CD14-positive monocyte (primary cell): ENCODE data around the gene ARHGAP10. TPM values are rescaled to one million over a fixed set of nuclear protein-coding genes. Genes with fewer than 3 reads are reported as not detected.

Experiments used
- DNase-seq, 3 donors: peaks; one replicate each; pipeline ENCODE4 v3.0.0-alpha.2; 2011 to 2022
- H2AFZ ChIP-seq: 2 replicates; pipeline ENCODE4 v1.6.0; 2012; ENCODE audit warnings: mild to moderate bottlenecking, low read depth, low read length, inconsistent platforms; ENCODE audit not compliant: insufficient read depth, poor library complexity, severe bottlenecking
- H3K27ac ChIP-seq, 2 donors: 1 replicate in 1 of 2; 2 replicates in 1 of 2; pipeline ENCODE4 v1.5.1; 2012 to 2013; ENCODE audit warnings: low read length in 2 of 2, control low read depth in 1 of 2, inconsistent platforms in 1 of 2, low read depth in 1 of 2, mild to moderate bottlenecking in 1 of 2
- H3K27me3 ChIP-seq, 2 donors: one replicate each; pipeline versions ENCODE4 v1.6.0 to v1.6.1; 2011 to 2013; ENCODE audit warnings: low read length in 2 of 2; ENCODE audit not compliant: control insufficient read depth in 2 of 2, insufficient read depth in 2 of 2
- H3K36me3 ChIP-seq, 2 donors: replicated peaks in 1 of 2; 1 replicate in 1 of 2; 2 replicates in 1 of 2; pipeline versions ENCODE4 v1.5.1 to v1.6.1; 2012 to 2013; ENCODE audit warnings: low read length in 2 of 2, control low read depth in 1 of 2, inconsistent platforms in 1 of 2, mild to moderate bottlenecking in 1 of 2; ENCODE audit not compliant: insufficient read depth in 2 of 2, control insufficient read depth in 1 of 2
- H3K4me1 ChIP-seq, 2 donors: 1 replicate in 1 of 2; 2 replicates in 1 of 2; pipeline versions ENCODE4 v1.5.1 to v1.6.1; 2012 to 2013; ENCODE audit warnings: low read length in 2 of 2, control low read depth in 1 of 2, inconsistent platforms in 1 of 2, mild to moderate bottlenecking in 1 of 2, moderate library complexity in 1 of 2; ENCODE audit not compliant: insufficient read depth in 2 of 2, control insufficient read depth in 1 of 2
- H3K4me2 ChIP-seq: replicated peaks from 2 replicates; pipeline ENCODE3; 2012; ENCODE audit warnings: low read length, moderate library complexity, mild to moderate bottlenecking; ENCODE audit not compliant: poor library complexity, severe bottlenecking; ENCODE audit errors: extremely low read depth
- H3K4me3 ChIP-seq, 3 experiments: fragments of 200-600 bp in 1 of 3; sonication (generic) in 1 of 3; replicated peaks in 1 of 3; 1 replicate in 2 of 3; 2 replicates in 1 of 3; pipeline ENCODE4 v1.5.1; 2011 to 2013; ENCODE audit warnings: low read length in 3 of 3, mild to moderate bottlenecking in 3 of 3, control low read depth in 2 of 3, low read depth in 2 of 3, inconsistent platforms in 1 of 3, moderate library complexity in 1 of 3
- H3K79me2 ChIP-seq: 2 replicates; pipeline ENCODE4 v1.6.0; 2012; ENCODE audit warnings: mild to moderate bottlenecking, control low read depth, inconsistent platforms, low read length, moderate library complexity; ENCODE audit not compliant: insufficient read depth
- H3K9ac ChIP-seq: 2 replicates; pipeline ENCODE4 v1.6.0; 2017; ENCODE audit warnings: low read length, mild to moderate bottlenecking; ENCODE audit not compliant: insufficient read depth, poor library complexity, severe bottlenecking
- H3K9me3 ChIP-seq, 2 donors: replicated peaks in 1 of 2; 1 replicate in 1 of 2; 2 replicates in 1 of 2; pipeline versions ENCODE4 v1.5.1 to v1.6.1; 2012 to 2013; ENCODE audit warnings: low read length in 2 of 2, control low read depth in 1 of 2; ENCODE audit not compliant: control insufficient read depth in 1 of 2, insufficient read depth in 1 of 2
- H4K20me1 ChIP-seq: 2 replicates; pipeline ENCODE4 v1.6.0; 2012; ENCODE audit warnings: mild to moderate bottlenecking, low read length, control low read depth, moderate library complexity; ENCODE audit not compliant: insufficient read depth
- H3K27ac Mint-ChIP-seq, 7 donors: one replicate each; pipeline ENCODE4 v1.8.0; 2020; ENCODE audit warnings: mild to moderate bottlenecking in 7 of 7, mixed read lengths in 7 of 7, moderate library complexity in 6 of 7, inconsistent platforms in 2 of 7
- H3K27me3 Mint-ChIP-seq, 3 donors: one replicate each; pipeline ENCODE4 v1.8.0; 2021 to 2022; ENCODE audit warnings: low read depth in 3 of 3, mild to moderate bottlenecking in 3 of 3, mixed read lengths in 3 of 3, moderate library complexity in 3 of 3, inconsistent platforms in 1 of 3
- H3K36me3 Mint-ChIP-seq, 2 donors: one replicate each; pipeline ENCODE4 v1.8.0; 2020; ENCODE audit warnings: mixed read lengths in 2 of 2, inconsistent platforms in 1 of 2, mild to moderate bottlenecking in 1 of 2
- H3K4me1 Mint-ChIP-seq: one replicate; pipeline ENCODE4 v1.8.0; 2020; ENCODE audit warnings: mild to moderate bottlenecking, mixed read lengths
- H3K4me3 Mint-ChIP-seq, 2 donors: one replicate each; pipeline ENCODE4 v1.8.0; 2020; ENCODE audit warnings: mild to moderate bottlenecking in 2 of 2, mixed read lengths in 2 of 2, moderate library complexity in 1 of 2
- H3K9me3 Mint-ChIP-seq, 7 donors: one replicate each; pipeline ENCODE4 v1.8.0; 2020 to 2022; ENCODE audit warnings: mixed read lengths in 7 of 7, mild to moderate bottlenecking in 6 of 7, moderate library complexity in 6 of 7, inconsistent platforms in 2 of 7
- WGBS: methylation state at CpG from one replicate; pipeline ENCODE4 v1.1.5; 2013; ENCODE audit warnings: missing lambda C conversion rate; ENCODE audit not compliant: insufficient coverage; 5-methylcytosine and 5-hydroxymethylcytosine counted together
- intact Hi-C, 2 donors: fragments of 100-400 bp; cut with micrococcal nuclease; formaldehyde crosslinking; loops; one replicate each; pipeline versions ENCODE4 v1.15.0 to v1.15.1; 2023
- polyA plus RNA-seq, 3 donors: library from polyadenylated mRNA; depleted of rRNA in 1 of 3; unstranded in 2 of 3; stranded (reverse) in 1 of 3; fragments of 300-500 nt in 2 of 3; fragments of >200 nt in 1 of 3; fragmentation: Illumina TruSeq in 2 of 3; gene quantifications; 1 replicate in 2 of 3; 2 replicates in 1 of 3; pipeline ENCODE4 v1.2.3, GENCODE V29; 2012 to 2021
- TF ChIP-seq, protein P1 (sequence below): fragments of 200-600 bp; IDR thresholded peaks from one replicate; pipeline ENCODE4 v1.8.0; 2022; ENCODE audit warnings: antibody characterized with exemption, mild to moderate bottlenecking

Gene ARHGAP10
- polyA plus RNA-seq, 3 donors: 1.7 to 4.3 (median 3.0) TPM

DNA sequence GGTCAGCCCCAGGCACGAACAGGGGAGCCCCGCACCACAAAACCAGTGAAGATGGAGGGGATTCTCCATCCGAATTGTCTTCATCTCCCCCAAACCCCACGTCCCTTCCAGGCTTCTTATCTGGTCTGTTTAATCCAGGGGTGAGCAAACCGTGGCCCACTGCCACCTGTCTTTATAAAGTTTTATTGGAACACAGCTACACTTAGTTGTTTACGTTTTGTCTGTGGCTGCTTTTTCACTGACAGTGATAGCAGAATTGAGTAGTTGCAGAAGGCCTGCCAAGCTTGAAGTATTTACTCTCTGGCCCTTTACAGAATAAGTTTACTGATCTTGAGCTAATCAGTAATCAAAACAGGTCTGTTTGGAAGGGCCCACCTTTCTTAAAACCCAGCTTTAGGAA, 324.0 kb downstream of the ARHGAP10 start:
- Histone ChIP-seq H2AFZ (no peak overlapping the region), H3K36me3 (no peaks in the 10 kb centered on the region), H3K9ac (no peak overlapping the region), H3K4me3 (no peak overlapping the region), H4K20me1 (no peaks in the 10 kb centered on the region), H3K4me1 (peaks cover 25 to 33% of the 10 kb centered on the region in 2 donors), H3K27me3 (no peaks in the 10 kb centered on the region), H3K9me3 (no peaks in the 10 kb centered on the region), H3K4me2 (no peak overlapping the region), H3K27ac (no peak overlapping the region), H3K79me2 (no peaks in the 10 kb centered on the region)
- no peak overlapping the region for H3K27ac Mint-ChIP-seq
- TF ChIP-seq, protein P1, sequence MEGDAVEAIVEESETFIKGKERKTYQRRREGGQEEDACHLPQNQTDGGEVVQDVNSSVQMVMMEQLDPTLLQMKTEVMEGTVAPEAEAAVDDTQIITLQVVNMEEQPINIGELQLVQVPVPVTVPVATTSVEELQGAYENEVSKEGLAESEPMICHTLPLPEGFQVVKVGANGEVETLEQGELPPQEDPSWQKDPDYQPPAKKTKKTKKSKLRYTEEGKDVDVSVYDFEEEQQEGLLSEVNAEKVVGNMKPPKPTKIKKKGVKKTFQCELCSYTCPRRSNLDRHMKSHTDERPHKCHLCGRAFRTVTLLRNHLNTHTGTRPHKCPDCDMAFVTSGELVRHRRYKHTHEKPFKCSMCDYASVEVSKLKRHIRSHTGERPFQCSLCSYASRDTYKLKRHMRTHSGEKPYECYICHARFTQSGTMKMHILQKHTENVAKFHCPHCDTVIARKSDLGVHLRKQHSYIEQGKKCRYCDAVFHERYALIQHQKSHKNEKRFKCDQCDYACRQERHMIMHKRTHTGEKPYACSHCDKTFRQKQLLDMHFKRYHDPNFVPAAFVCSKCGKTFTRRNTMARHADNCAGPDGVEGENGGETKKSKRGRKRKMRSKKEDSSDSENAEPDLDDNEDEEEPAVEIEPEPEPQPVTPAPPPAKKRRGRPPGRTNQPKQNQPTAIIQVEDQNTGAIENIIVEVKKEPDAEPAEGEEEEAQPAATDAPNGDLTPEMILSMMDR: no peak
- WGBS: 90% methylated on average over 2 of the region's 6 CpGs
- H3K36me3 Mint-ChIP-seq: no peaks in the 10 kb centered on the region
- H3K27me3 Mint-ChIP-seq: peaks cover 0 to 3% (median 0%) of the 10 kb centered on the region in 3 donors
- intact Hi-C loops: loop anchor here in 1 of 2 donors (5.0 kb wide), 1 partner anchor 1206 kb away; no protein-coding TSS in a partner anchor
- DNase-seq: no peak
- no peak overlapping the region for H3K4me3 Mint-ChIP-seq
- H3K9me3 Mint-ChIP-seq: no peaks in the 10 kb centered on the region
- peaks cover 46% of the 10 kb centered on the region for H3K4me1 Mint-ChIP-seq

DNA sequence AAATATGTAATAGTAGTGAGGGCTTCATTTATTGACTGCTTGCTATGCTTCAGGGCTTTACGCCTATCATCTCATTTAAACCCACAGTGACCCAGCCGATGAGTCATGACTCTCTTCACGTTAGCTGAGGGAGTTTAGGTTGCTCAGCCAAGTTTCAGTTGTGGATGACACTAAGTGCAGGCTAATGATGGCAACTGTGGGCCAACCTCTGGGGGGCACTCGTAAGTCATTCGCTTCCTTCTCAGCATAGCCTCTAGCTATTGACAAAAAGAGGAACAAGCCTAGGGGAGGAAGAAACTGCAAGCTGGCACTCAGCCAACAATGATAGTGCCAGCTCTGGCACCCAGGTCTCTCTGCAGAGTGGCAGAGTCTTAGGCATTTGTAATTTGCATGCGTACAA, 325.0 kb downstream of the ARHGAP10 start:
- Histone ChIP-seq H3K36me3 (no peaks in the 10 kb centered on the region), H3K4me3 (no peak overlapping the region), H4K20me1 (no peaks in the 10 kb centered on the region), H3K9ac (no peak overlapping the region), H3K4me1 (peaks cover 24 to 32% of the 10 kb centered on the region in 2 donors), H3K9me3 (no peaks in the 10 kb centered on the region), H2AFZ (no peak overlapping the region), H3K79me2 (no peaks in the 10 kb centered on the region), H3K27ac (no peak overlapping the region), H3K27me3 (no peaks in the 10 kb centered on the region), H3K4me2 (no peak overlapping the region)
- TF ChIP-seq, protein P1: peak; percentile 75
- WGBS: no CpG with 5 or more reads among the region's 6 CpGs
- H3K27ac Mint-ChIP-seq: peak overlapping the region in 1 of 7 donors; percentile 36
- H3K9me3 Mint-ChIP-seq: no peaks in the 10 kb centered on the region
- peak; percentile 92 to 98 (median 96) for DNase-seq
- peaks cover 45% of the 10 kb centered on the region for H3K4me1 Mint-ChIP-seq
- intact Hi-C loops: loop anchor here in 1 of 2 donors (5.0 kb wide), 1 partner anchor 1205 kb away; no protein-coding TSS in a partner anchor
- peaks cover 0 to 3% (median 3%) of the 10 kb centered on the region in 3 donors for H3K27me3 Mint-ChIP-seq
- H3K4me3 Mint-ChIP-seq: peak overlapping the region in 1 of 2 donors; percentile 40
- no peaks in the 10 kb centered on the region for H3K36me3 Mint-ChIP-seq
